HG03378 (cell line): ENCODE data around the gene PCP2.
A peak's percentile ranks its signal among the peaks of the same experiment; 100 is the strongest.

Experiments used
- ATAC-seq: cut with Tn5 transposase; IDR thresholded peaks from one replicate; pipeline ENCODE4 v1.9.1; 2021; ENCODE audit warnings: mild to moderate bottlenecking, moderate library complexity; ENCODE audit not compliant: unreplicated experiment

PCP2 gene

GRCh38 chr19:7633698-7634097 lies at the start of gene PCP2:
Gene PCP2 (minus strand): TSS chr19:7633719. CDS start chr19:7633457, 262 bp downstream.
- ATAC-seq = no peak

- ATAC-seq = no peak
Observed at GRCh38 chr19:7682175-7682855, 48.8 kb upstream of the PCP2 start.

- ATAC-seq = no peak
Observed at GRCh38 chr19:7681340-7682174, 48.0 kb upstream of the PCP2 start.

GRCh38 chr19:7680606-7681339 lies 47.3 kb upstream of the PCP2 start, which contains the start of gene TRAPPC5:
Gene TRAPPC5 (plus strand): TSS chr19:7680833. CDS start chr19:7682254, 1,421 bp downstream.
- ATAC-seq = no peak

GRCh38 chr19:7679771-7680605 lies 46.5 kb upstream of the PCP2 start:
- no peak for ATAC-seq

- peak; percentile 47 for ATAC-seq
Observed at GRCh38 chr19:7678971-7679751, 45.6 kb upstream of the PCP2 start.

- no peak for ATAC-seq
Observed at GRCh38 chr19:7677669-7678311, 44.3 kb upstream of the PCP2 start.

- ATAC-seq = no peak
Observed at GRCh38 chr19:7676854-7677253, 43.3 kb upstream of the PCP2 start, which contains the start of gene MCEMP1. Gene MCEMP1 (plus strand): TSS chr19:7677090. CDS start chr19:7677121, 31 bp downstream.

- ATAC-seq = no peak
Observed at GRCh38 chr19:7676376-7676775, 42.9 kb upstream of the PCP2 start.

- no peak for ATAC-seq
Observed at GRCh38 chr19:7674010-7675005, 40.8 kb upstream of the PCP2 start.

GRCh38 chr19:7672522-7672921 lies 39.0 kb upstream of the PCP2 start:
- ATAC-seq = no peak

GRCh38 chr19:7670790-7671189 lies 37.3 kb upstream of the PCP2 start:
- no peak for ATAC-seq

- no peak for ATAC-seq
Observed at GRCh38 chr19:7670150-7670783, 36.7 kb upstream of the PCP2 start.

- ATAC-seq = no peak
Observed at GRCh38 chr19:7669641-7670040, 36.1 kb upstream of the PCP2 start.

GRCh38 chr19:7668842-7669241 lies 35.3 kb upstream of the PCP2 start, which contains the start of gene RETN:
Gene RETN (plus strand): TSS chr19:7669049. CDS start chr19:7669327, 278 bp downstream.
- ATAC-seq = no peak

GRCh38 chr19:7665076-7665475 lies 31.6 kb upstream of the PCP2 start:
- no peak for ATAC-seq

- no peak for ATAC-seq
Observed at GRCh38 chr19:7663706-7664105, 30.2 kb upstream of the PCP2 start.
